Coronary artery (tissue), 2 donors: Measurements from ENCODE around the gene GTF3C4.

Experiments
- DNase-seq: peaks from one replicate; pipeline ENCODE4 v3.0.0-alpha.2; 2017; ENCODE audit warnings: low spot score
- H3K27ac ChIP-seq, 2 donors: fragments of 200-600 bp; sonication (generic); one replicate each; pipeline ENCODE4 v1.5.1; 2016 to 2019
- H3K4me3 ChIP-seq: fragments of 200-600 bp; sonication (generic); 2 replicates; pipeline ENCODE4 v1.5.1; 2016; ENCODE audit warnings: mild to moderate bottlenecking, moderate library complexity
- CTCF ChIP-seq: fragments of 200-600 bp; sonication (generic); IDR thresholded peaks from one replicate; pipeline ENCODE4 v1.5.1; 2019; ENCODE audit warnings: antibody characterized with exemption

Gene GTF3C4

DNA sequence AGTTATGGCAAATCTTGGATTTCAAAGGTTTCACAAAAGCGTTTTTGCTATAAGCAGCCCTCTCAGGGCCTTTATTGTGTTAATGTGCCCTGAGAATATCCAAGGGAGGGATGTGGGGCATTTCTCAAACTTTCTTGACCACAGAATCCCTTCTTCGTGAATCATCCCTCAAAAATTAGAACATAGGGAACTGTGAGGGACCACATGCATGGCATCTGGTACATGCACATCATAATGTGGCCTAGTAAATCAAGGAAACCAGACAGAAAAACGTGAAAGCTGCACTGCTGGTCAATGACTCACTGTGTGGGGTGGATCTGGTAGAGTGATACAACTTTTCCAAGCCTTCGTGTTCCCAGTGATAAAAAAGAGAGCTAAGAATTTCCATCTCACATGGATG lies 22.9 kb upstream of the GTF3C4 start:
- Histone ChIP-seq H3K27ac (no peak overlapping the region), H3K4me3 (no peak overlapping the region)
- TF ChIP-seq CTCF = no peak
- no peak for DNase-seq

DNA sequence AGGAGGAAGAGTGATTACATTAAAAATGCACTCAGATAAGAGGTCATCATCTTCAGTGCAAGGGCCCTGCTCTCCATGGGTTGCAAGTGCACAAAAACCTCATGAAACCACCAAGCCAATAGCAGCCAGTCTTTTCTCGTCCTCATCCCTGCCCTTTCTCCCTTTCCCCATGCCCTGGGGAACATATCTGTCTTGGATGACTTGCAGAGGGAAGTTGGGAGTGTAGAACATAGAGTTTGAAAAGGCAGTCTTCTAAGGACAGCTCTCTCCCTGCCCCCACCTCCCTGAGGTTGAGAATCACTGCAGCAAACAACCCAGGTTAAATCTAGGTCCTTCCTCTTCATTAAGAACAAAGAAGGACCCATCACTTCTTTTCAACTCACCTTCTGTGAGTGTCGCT lies 22.5 kb upstream of the GTF3C4 start:
- H3K4me3 ChIP-seq = no peak overlapping the region
- TF ChIP-seq CTCF = no peak
- H3K27ac ChIP-seq = no peak overlapping the region
- no peak for DNase-seq

GRCh38 chr9:132648283-132648682 lies 22.0 kb upstream of the GTF3C4 start:
- H3K4me3 ChIP-seq = no peak overlapping the region
- H3K27ac ChIP-seq = no peak overlapping the region
- DNase-seq = no peak
- TF ChIP-seq CTCF = no peak

GRCh38 chr9:132648685-132649084 lies 21.6 kb upstream of the GTF3C4 start:
- no peak for TF ChIP-seq CTCF
- no peak overlapping the region for H3K4me3 ChIP-seq
- H3K27ac ChIP-seq = no peak overlapping the region
- no peak for DNase-seq

GRCh38 chr9:132651259-132651658 lies 19.0 kb upstream of the GTF3C4 start:
- TF ChIP-seq CTCF = no peak
- Histone ChIP-seq H3K27ac (no peak overlapping the region), H3K4me3 (no peak overlapping the region)
- no peak for DNase-seq

DNA sequence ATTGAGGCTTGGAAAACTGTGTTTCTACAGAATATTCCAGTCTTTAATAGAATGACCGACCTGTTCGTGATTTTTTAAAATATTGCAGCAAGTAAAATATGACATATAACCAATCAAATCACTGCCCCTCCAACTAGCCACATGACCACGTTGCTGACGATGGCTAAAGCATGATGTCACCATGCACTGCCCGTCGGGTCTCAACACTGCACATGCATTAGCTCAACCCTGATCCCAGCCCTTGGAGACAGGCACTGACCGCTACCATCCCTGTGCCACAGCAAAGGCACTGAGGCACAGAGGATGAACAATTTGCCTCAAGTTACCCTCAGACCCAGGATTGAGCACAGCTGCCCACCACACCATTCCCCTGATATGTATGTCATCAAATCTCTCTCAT lies 14.0 kb upstream of the GTF3C4 start:
- Histone ChIP-seq H3K4me3 (no peak overlapping the region), H3K27ac (no peak overlapping the region)
- no peak for TF ChIP-seq CTCF
- DNase-seq = no peak

DNA sequence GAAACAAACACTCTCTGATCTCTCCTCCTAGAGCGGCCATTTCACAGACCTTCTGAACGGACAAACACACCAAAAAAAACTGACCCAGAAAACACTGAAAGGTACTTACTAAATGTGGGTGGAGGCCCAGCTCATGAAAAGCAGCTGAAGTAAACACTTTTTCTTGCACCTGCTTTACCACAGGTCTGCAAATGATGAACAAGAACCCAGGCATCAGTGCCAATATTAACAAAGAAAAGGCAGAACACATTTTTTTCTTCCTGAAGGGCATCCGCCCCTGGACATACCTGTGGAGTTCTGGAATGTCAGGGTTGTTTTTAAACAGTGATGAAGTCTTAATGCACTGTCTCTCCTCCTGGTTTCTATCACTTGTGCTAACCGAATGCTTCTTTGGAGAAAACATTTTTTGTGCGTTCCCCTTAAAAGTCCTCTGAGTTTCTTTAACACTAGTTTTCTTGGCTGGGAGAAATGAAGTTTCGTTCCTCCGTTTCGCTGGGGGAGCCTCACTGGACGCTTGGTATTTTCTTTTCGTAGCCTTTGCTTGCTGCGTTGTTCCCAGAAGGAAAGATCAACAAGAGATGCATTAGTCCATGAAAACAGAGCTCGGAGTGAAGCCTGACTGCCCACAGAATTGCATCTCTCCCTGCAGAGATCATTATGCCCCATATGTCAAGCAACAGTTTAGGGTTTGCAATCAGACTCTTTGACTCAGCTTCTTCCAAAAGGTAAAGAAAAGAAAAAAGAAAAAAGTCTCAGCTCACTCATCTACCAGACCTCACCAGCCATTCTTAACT lies 7.9 kb upstream of the GTF3C4 start:
- no peak for DNase-seq
- TF ChIP-seq CTCF = no peak
- no peak overlapping the region for H3K27ac ChIP-seq

More for the DNA sequence above, 7.9 kb upstream of the GTF3C4 start:
- H3K4me3 ChIP-seq = no peak overlapping the region
